Stimulated activated CD4-positive, alpha-beta T cell treated with anti-CD3 and anti-CD28 coated beads, Interleukin-1b, Interleukin-23, amount 100 ng/mL, for 4 hours (primary cell): ENCODE results near the gene CAPZA1.

Experiments
- DNase-seq, 2 donors: peaks; one replicate each; pipeline ENCODE4 v3.0.0-alpha.2; 2020; ENCODE audit warnings: low read depth in 2 of 2

CAPZA1 gene

GRCh38 chr1:112701227-112702066 lies 81.8 kb downstream of the CAPZA1 start:
- no peak for DNase-seq

DNA sequence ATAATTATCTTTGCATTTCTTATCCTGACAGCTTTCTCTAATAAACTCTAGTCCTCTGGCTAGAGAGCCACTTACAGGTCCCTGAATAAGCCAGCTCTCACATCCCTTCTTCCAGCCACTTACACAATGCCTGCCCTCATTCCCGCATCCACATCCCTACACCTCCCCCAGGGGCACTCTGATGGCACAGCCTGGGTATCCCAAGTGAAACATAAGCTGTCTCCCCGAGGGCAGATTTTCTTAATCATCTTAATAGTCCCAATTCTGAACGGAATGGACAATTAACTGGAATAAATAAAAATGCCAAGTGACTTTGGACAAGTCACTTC lies 82.4 kb downstream of the CAPZA1 start:
- DNase-seq = no peak

- no peak for DNase-seq
Observed at GRCh38 chr1:112702420-112703261, 83.0 kb downstream of the CAPZA1 start.

GRCh38 chr1:112703706-112704105 lies 84.1 kb downstream of the CAPZA1 start:
- no peak for DNase-seq

DNA sequence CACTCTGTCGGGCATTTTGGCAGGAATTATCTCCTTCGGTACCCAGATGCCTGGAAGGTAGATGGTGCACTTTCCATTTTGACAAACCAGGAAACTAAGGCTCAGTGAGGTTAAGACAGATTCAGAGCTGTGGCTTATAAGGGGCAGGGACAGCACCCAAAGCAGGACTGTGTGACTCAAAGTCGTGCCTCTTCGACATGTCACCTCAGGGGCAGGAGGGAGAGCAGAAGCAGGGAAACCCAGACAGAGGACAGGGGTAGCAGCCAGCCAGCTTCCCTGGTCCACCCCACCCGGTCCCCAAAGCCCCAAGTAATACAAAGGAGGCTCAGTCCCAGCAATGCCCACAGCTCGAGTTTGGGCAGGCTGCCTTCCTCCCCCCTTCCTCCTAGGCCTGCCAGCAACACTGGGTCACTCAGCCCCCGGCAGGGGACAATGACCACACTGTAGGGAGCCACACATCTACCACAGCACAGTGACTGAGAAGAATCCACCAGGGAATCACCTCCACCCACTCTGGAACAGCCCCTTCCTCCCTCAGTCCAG lies 84.8 kb downstream of the CAPZA1 start:
- DNase-seq = no peak

DNA sequence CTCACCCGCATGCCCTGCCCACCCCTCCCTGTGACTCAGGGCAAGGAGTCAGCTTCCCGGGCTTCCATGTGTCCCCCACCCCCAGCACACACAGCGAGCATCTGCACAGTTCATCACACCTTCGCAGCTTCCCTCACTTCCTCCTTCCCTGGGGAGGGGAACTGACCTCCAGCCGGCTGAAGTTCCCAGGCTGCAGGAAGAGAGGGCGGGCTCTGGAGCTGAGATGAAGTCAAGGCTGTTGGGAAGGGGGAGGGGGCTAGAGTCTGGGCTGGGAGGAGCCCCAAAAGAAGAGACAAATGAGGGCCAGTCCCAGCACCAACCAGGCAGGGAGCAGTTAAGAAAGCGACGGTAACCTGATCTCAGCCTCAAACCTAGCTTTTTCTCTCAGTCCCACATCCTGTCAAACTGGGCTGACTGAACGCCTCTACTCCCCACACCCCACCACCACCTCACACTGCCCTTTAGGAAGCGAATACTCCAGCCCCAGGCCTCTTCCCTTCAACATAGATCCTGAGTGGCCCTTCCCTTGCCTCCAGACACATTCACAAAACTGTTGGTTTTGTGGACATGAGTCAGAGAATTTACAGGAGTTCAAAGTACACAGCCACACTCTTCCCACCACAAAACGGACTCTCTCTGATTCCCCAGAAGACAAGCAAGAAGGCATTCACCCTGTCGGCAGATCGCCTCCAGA lies 85.4 kb downstream of the CAPZA1 start:
- no peak for DNase-seq

GRCh38 chr1:112706505-112707220 lies 87.0 kb downstream of the CAPZA1 start, which contains the start of gene RHOC:
Gene RHOC (minus strand): TSS chr1:112707127. CDS start chr1:112703799, 3,328 bp downstream.
- DNase-seq = no peak

- DNase-seq = peak; percentile 47 to 62
Observed at GRCh38 chr1:112707221-112708001, 87.8 kb downstream of the CAPZA1 start.

DNA sequence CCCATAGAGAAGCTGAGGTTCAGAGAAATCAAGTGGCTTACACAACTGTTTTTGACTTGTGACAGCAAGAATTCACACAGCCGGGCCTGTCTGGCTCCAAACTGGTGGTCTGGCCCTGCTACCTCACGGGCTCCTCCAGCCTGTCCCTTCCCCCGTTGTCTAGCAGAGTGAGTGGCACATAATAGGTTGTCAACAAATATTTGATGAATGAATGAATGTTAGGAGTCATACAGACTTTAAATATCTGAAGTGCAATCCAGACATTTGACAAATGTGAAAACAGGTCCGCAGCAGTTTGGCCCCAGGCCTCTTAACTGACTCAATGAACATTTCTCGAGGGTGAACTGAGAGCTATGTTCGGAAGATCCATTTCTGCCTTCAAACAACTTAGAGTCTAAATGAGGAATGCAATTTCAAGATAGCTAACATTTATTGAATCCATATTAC lies 88.4 kb downstream of the CAPZA1 start:
- DNase-seq = no peak

DNA sequence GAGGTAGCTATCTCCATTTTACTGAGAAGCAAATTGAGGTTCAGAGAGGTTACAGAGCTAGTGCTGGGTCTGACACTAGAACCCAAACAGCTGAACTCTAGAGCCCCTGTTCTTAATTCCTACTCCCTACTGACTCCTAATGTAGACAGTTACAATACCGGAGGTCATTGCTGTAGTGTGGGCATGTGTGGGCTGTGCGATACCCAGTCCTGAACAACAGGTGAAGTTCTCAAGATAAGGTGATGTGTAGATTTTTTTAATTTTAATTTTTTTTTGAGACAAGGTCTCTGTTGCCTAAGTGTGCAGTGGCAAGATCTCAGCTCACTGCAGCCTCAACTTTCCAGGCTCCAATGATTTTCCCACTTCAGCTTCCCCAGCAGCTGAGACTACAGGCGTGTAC lies 88.9 kb downstream of the CAPZA1 start:
- no peak for DNase-seq

DNA sequence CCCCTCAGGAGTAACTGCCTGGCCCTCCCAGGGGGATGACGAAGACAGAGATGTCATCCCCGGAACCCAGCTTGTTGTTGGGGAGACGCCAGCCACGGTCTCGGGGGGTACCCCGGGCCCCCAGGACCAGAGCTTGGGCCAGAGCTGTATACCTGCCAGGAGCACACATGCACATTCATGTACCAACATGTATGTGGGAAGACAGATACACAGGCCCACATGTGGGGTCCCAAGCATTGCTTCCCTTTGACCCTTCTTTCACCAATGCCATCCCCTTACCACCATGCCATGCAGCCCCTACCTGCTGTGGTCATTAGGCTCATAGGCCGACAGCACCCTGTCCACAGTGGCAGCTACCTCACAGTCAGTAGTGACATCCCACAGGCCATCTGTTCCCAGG lies 90.5 kb downstream of the CAPZA1 start:
- DNase-seq = no peak

DNA sequence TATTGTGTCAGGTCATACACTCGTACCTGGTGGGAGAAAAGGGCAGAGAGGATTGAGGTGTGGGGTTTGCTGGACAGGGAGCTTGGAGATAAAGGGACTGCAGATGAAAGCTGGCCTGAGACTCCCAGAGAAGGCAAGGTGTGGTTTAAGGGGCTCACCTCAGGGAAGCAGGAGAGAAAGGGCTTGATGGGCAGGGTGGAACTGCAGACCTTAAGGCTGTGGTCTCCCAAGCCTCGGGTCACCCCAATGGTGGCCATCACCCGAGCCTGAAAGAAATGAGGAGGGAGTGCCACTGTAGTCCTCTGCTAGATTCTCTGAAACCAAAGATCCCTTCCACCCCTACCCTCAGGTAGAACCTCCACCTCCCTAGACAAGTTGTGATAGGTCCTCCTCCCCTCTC lies 91.0 kb downstream of the CAPZA1 start:
- no peak for DNase-seq

DNA sequence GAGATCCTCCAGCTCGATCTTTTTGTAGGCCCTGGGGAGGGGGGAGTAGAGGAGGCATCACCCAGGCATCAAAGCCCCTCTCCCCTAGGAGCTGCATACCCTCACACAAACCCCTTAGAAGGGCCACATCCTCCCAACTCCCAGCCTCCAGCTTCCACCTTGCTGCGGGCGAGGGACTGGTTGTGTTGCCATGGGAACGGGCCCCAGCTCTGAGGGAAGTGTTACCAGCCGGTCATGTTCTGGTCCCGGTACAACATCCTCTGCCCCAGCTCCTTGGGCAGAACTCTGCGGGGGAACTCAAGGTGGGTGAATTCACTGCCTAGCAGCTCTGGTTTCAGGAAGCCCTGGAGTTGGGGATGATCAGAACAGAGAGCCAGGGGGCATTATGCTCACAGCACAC lies 91.4 kb downstream of the CAPZA1 start:
- DNase-seq = no peak

DNA sequence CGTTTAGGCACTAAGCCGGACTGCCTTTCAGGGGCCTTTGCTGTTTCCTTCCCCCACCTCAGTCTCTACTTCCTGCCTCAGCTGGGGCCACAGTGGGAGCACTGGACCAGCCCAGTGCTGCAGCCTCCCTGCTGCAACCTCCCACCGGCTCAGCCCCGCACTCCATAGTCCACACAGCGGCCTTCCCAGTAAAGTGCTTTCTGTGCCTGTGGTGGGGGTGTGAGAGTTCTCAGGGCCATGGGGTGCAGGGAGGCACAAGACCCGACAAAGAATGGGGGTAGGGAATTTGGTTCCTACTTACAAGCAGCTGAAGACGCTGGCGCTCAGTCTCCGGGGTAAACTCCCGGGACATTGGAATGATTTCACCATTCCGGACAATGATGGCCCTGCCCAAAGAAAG lies 92.0 kb downstream of the CAPZA1 start:
- no peak for DNase-seq

DNA sequence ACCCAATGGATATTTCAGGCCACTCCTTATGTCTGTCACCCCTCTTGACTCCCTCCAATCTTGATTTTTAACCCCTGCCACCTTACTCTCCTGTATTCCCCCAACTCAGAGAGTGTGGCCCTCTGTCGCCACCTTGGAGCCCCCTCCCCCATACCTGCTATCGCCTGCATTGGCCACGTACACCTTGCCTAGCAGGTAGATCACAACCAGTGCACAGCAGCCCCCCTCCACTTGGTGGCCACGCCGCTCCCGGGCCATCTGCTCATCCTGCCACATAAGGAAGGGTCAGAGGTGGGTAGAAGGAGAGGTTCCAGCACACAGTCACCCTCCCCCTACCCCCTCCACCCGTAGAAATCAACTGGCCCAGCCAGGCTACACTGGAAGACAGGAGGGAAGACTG lies 92.6 kb downstream of the CAPZA1 start:
- DNase-seq = no peak

GRCh38 chr1:112712701-112713128 lies 93.1 kb downstream of the CAPZA1 start:
- no peak for DNase-seq

- no peak for DNase-seq
Observed at GRCh38 chr1:112713466-112714312, 94.1 kb downstream of the CAPZA1 start.

- DNase-seq = no peak
Observed at GRCh38 chr1:112714313-112715263, 95.0 kb downstream of the CAPZA1 start.
